Measurements from ENCODE around the gene FHIT.

Gene FHIT

GRCh38 chr3:60669636-60670035, 581.6 kb downstream of the FHIT start:
- no peak for DNase-seq (ENCODE audit: low read depth in 2 of 2)

GRCh38 chr3:60660026-60660425, 591.2 kb downstream of the FHIT start:
- TF ChIP-seq CTCF (IDR thresholded peaks at IDR 0.05; ENCODE audit: low read depth, low read length), result no peak
- DNase-seq (ENCODE audit: low read depth in 2 of 2), result no peak
- no peak overlapping the region for H3K4me3 ChIP-seq (replicated peaks in 1 of 2; ENCODE audit: low read depth in 2 of 2, low read length in 2 of 2)

More at GRCh38 chr3:60669636-60670035, 581.6 kb downstream of the FHIT start:
- no peak overlapping the region for H3K4me3 ChIP-seq (replicated peaks in 1 of 2; ENCODE audit: low read depth in 2 of 2, low read length in 2 of 2)
- no peak for TF ChIP-seq CTCF (IDR thresholded peaks at IDR 0.05; ENCODE audit: low read depth, low read length)

GRCh38 chr3:60659098-60659497, 592.2 kb downstream of the FHIT start:
- TF ChIP-seq CTCF (IDR thresholded peaks at IDR 0.05; ENCODE audit: low read depth, low read length), result no peak
- DNase-seq (ENCODE audit: low read depth in 2 of 2), result no peak
- H3K4me3 ChIP-seq (replicated peaks in 1 of 2; ENCODE audit: low read depth in 2 of 2, low read length in 2 of 2), result no peak overlapping the region

- no peak for DNase-seq (ENCODE audit: low read depth in 2 of 2)
- H3K4me3 ChIP-seq (replicated peaks in 1 of 2; ENCODE audit: low read depth in 2 of 2, low read length in 2 of 2), result no peak overlapping the region
- no peak for TF ChIP-seq CTCF (IDR thresholded peaks at IDR 0.05; ENCODE audit: low read depth, low read length)
Observed at GRCh38 chr3:60657972-60658371, 593.3 kb downstream of the FHIT start.

GRCh38 chr3:60652829-60653228, 598.4 kb downstream of the FHIT start:
- no peak for DNase-seq (ENCODE audit: low read depth in 2 of 2)
- H3K4me3 ChIP-seq (replicated peaks in 1 of 2; ENCODE audit: low read depth in 2 of 2, low read length in 2 of 2), result no peak overlapping the region
- no peak for TF ChIP-seq CTCF (IDR thresholded peaks at IDR 0.05; ENCODE audit: low read depth, low read length)

- DNase-seq (ENCODE audit: low read depth in 2 of 2), result no peak
- TF ChIP-seq CTCF (IDR thresholded peaks at IDR 0.05; ENCODE audit: low read depth, low read length), result no peak
- no peak overlapping the region for H3K4me3 ChIP-seq (replicated peaks in 1 of 2; ENCODE audit: low read depth in 2 of 2, low read length in 2 of 2)
Observed at GRCh38 chr3:60651799-60652198, 599.5 kb downstream of the FHIT start.

GRCh38 chr3:60650171-60650570, 601.1 kb downstream of the FHIT start:
- no peak for TF ChIP-seq CTCF (IDR thresholded peaks at IDR 0.05; ENCODE audit: low read depth, low read length)
- no peak for DNase-seq (ENCODE audit: low read depth in 2 of 2)

More at GRCh38 chr3:60650171-60650570, 601.1 kb downstream of the FHIT start:
- H3K4me3 ChIP-seq (replicated peaks in 1 of 2; ENCODE audit: low read depth in 2 of 2, low read length in 2 of 2), result no peak overlapping the region

Data from cardiac fibroblast (primary cell).